ENCODE measurements around the gene TMEM165. TPM values are rescaled to one million over a fixed set of nuclear protein-coding genes. Genes with fewer than 3 reads are reported as not detected.

The TMEM165 gene
- total and polyA plus RNA-seq, 3 donors from 2014 or later: 39.9 to 122 (median 94.8) TPM

- intact Hi-C loops (cut with DNase I; ENCODE audit: low total_unique reads): no loop called here
- Histone ChIP-seq H3K27ac (no peak overlapping the region), H3K4me1 (no peaks in the 10 kb centered on the region), H3K27me3 (no peaks in the 10 kb centered on the region), H3K4me3 (no peak overlapping the region), H3K9me3 (no peaks in the 10 kb centered on the region), H3K36me3 (ENCODE audit: low read depth, missing control alignments) (no peaks in the 10 kb centered on the region)
- WGBS, 2 donors: 79 to 84% methylated on average over 3 of the region's 3 CpGs
- no peak for DNase-seq
- TF ChIP-seq CTCF (IDR thresholded peaks at IDR 0.05) (no peak), POLR2A (IDR thresholded peaks at IDR 0.05) (no peak)
Observed at GRCh38 chr4:55424791-55425190, 29.0 kb downstream of the TMEM165 start.

DNA sequence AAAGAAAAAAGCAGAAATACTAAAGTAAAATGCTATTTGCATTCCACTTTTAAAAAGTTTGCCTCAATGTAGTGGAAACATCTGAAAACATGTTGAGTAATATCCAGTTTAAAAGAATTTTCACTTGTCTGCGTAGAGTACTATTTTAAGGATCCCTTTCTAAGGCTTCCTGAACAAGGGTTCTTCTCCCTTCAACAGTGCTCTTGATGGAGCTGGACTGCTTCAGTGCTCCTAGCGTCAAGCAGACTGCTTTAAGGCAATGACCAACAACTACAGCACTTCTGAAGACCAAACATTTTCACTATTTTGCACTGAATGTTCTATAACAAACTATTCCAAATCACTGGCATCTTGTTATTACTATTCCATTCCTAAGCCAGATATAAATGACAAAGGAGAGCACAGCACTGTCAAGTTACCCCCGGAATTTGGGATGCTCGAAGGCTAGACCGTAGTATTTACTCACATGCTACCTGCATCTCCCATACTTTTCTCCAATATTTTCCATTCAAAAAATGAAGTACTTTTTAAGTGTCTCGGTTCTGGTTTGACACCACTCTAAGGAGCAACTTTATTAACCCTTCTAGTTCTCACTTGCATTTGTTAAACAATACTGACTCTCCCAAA, 36.1 kb downstream of the TMEM165 start:
- Histone ChIP-seq H3K36me3 (ENCODE audit: low read depth, missing control alignments) (no peaks in the 10 kb centered on the region), H3K27ac (no peak overlapping the region), H3K9me3 (no peaks in the 10 kb centered on the region), H3K4me3 (no peak overlapping the region), H3K27me3 (no peaks in the 10 kb centered on the region), H3K4me1 (no peaks in the 10 kb centered on the region)
- no peak for DNase-seq
- intact Hi-C loops (cut with DNase I; ENCODE audit: low total_unique reads): no loop called here
- WGBS, 2 donors: 73 to 79% methylated on average over 6 of the region's 6 CpGs
- TF ChIP-seq CTCF (IDR thresholded peaks at IDR 0.05) (no peak), POLR2A (IDR thresholded peaks at IDR 0.05) (no peak)

GRCh38 chr4:55435141-55435841, 39.5 kb downstream of the TMEM165 start:
- intact Hi-C loops (cut with DNase I; ENCODE audit: low total_unique reads): no loop called here
- no peak for DNase-seq
- Histone ChIP-seq H3K27ac (no peak overlapping the region), H3K9me3 (no peaks in the 10 kb centered on the region), H3K4me3 (no peak overlapping the region), H3K27me3 (no peaks in the 10 kb centered on the region), H3K36me3 (ENCODE audit: low read depth, missing control alignments) (no peaks in the 10 kb centered on the region), H3K4me1 (no peaks in the 10 kb centered on the region)
- TF ChIP-seq CTCF (IDR thresholded peaks at IDR 0.05): no peak
- no peak for TF ChIP-seq POLR2A (IDR thresholded peaks at IDR 0.05)
- whole genome bisulfite sequencing, 2 donors: 42 to 47% methylated on average over 3 of the region's 3 CpGs

DNA sequence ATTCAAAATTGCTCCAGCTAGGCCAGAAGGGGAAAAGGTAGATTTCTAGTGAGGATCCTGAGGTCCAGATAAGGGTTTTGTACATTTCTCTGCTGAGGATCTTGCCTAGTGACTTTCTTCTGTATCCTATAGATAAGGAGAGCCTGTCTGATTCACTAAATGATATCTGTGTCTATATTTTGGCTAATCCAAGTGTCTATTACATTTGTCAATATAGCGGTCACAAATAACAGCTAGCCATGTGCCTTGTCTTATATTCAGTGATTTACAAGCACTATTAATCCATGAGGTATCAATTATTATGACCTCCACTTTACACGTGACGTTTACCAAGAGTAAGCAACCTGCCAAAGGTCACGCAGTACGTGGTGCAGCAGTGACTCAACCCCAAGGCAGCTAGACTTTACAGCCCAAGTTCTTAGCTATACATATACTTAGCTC, 41.6 kb downstream of the TMEM165 start:
- WGBS, 2 donors: 88 to 90% methylated on average over 5 of the region's 5 CpGs
- H3K36me3 ChIP-seq (ENCODE audit: low read depth, missing control alignments): no peaks in the 10 kb centered on the region

More for the DNA sequence above, 41.6 kb downstream of the TMEM165 start:
- no peak overlapping the region for H3K27ac ChIP-seq
- no peaks in the 10 kb centered on the region for H3K9me3 ChIP-seq
- H3K27me3 ChIP-seq: no peaks in the 10 kb centered on the region
- no peaks in the 10 kb centered on the region for H3K4me1 ChIP-seq
- no peak overlapping the region for H3K4me3 ChIP-seq
- no peak for DNase-seq
- intact Hi-C loops (cut with DNase I; ENCODE audit: low total_unique reads): no loop called here
- TF ChIP-seq POLR2A (IDR thresholded peaks at IDR 0.05): no peak
- no peak for TF ChIP-seq CTCF (IDR thresholded peaks at IDR 0.05)
